Psoas muscle (tissue), 8 donors: ENCODE measurements around the gene FMNL1. TPM values are rescaled to one million over a fixed set of nuclear protein-coding genes. Genes with fewer than 3 reads are reported as not detected.
A peak's percentile ranks its signal among the peaks of the same experiment; 100 is the strongest.
"Not testable (repeated sequence)": the region's sequence is repeated elsewhere in the genome, so short reads cannot be mapped to it uniquely, and the experiment has no call there.

Experiments used
- ATAC-seq, 4 donors: fragments of 200-7000 bp; cut with Tn5 transposase; one replicate each; pipeline ENCODE4 v1.9.1; 2020; ENCODE audit warnings: moderate library complexity in 3 of 4, mild to moderate bottlenecking in 2 of 4
- DNase-seq, 2 donors: peaks; one replicate each; pipeline ENCODE4 v3.0.0-alpha.2; 2020
- H3K27ac ChIP-seq: fragments of 200-600 bp; one replicate; pipeline ENCODE4 v1.8.0; 2022
- H3K27me3 ChIP-seq, 3 donors: fragments of 200-600 bp in 1 of 3; one replicate each; pipeline versions ENCODE4 v1.6.1 to v1.8.0; 2013 to 2022; ENCODE audit warnings: low read length in 2 of 3, mild to moderate bottlenecking in 2 of 3, moderate library complexity in 1 of 3; ENCODE audit not compliant: insufficient read depth in 3 of 3
- H3K36me3 ChIP-seq, 2 donors: fragments of 200-600 bp in 1 of 2; one replicate each; pipeline versions ENCODE4 v1.6.1 to v1.8.0; 2013 to 2022; ENCODE audit warnings: low read depth in 1 of 2, mild to moderate bottlenecking in 1 of 2, moderate library complexity in 1 of 2; ENCODE audit not compliant: insufficient read depth in 1 of 2
- H3K4me1 ChIP-seq: fragments of 200-600 bp; one replicate; pipeline ENCODE4 v1.8.0; 2022
- H3K4me3 ChIP-seq: fragments of 200-600 bp; one replicate; pipeline ENCODE4 v1.8.0; 2022; ENCODE audit warnings: mild to moderate bottlenecking
- H3K9me3 ChIP-seq: fragments of 200-600 bp; one replicate; pipeline ENCODE4 v1.8.0; 2022
- CTCF ChIP-seq: fragments of 200-600 bp; IDR thresholded peaks from one replicate; pipeline ENCODE4 v1.8.0; 2022; ENCODE audit warnings: antibody characterized with exemption
- WGBS, 3 donors: extraction: QIAGEN DNeasy Blood & Tissue Kit; methylation state at CpG; one replicate each; pipeline versions ENCODE4 v1.1.6 to v1.1.7; 2013; 5-methylcytosine and 5-hydroxymethylcytosine counted together
- intact Hi-C, 2 donors: fragments of 100-400 bp; cut with DNase I; formaldehyde crosslinking; loops; one replicate each; pipeline versions ENCODE4 v1.11.0 to v1.14.2; 2022
- polyA plus RNA-seq, 3 donors: library from polyadenylated mRNA; stranded (reverse); fragments of 200-250 nt; gene quantifications; one replicate each; pipeline ENCODE4 v1.2.3, GENCODE V29; 2013
- total RNA-seq, 4 donors: library from RNA; stranded (reverse); fragmentation: NEBNext Ultra II Directional in 2 of 4; extraction: Animal tissue kit (Norgen Biotek cat#: 25700) in 2 of 4; gene quantifications; one replicate each; pipeline versions ENCODE4 v1.2.1 to v1.2.4, GENCODE V29; 2021 to 2023
- donor health status: healthy with polysubstance abuse.
- donor health status: DM: no; HTN: no; CAD: no; lungs with moderate emphysema.
- donor health status: Bipolar disorder and iron deficiency.
- donor health status: healthy.
- donor health status: DM: yes; HTN: yes; CAD: no.
- donor health status: DM: no; HTN: no; CAD: no.
- donor health status: DM: no; HTN: no; CAD: no.
- donor health status: DM: yes; HTN: yes; CAD: no.

Gene FMNL1
- total and polyA plus RNA-seq, 7 donors, result 1.8 to 6.5 (median 5.4) TPM

- H3K27me3 ChIP-seq, result peaks cover 0 to 9% (median 0%) of the 10 kb centered on the region in 3 donors
- no peaks in the 10 kb centered on the region for H3K9me3 ChIP-seq
- peaks cover 0 to 7% of the 10 kb centered on the region in 2 donors for H3K36me3 ChIP-seq
- TF ChIP-seq CTCF, result peak; percentile 34
- intact Hi-C loops, result no loop called here
- ATAC-seq (peak; percentile 41 to 78 (median 60)), DNase-seq (no peak)
- 9 to 15% (median 11%) methylated on average over 33 of the region's 33 CpGs for WGBS, 3 donors
- peaks cover 9% of the 10 kb centered on the region for H3K4me1 ChIP-seq
- H3K27ac ChIP-seq, result no peak overlapping the region
- H3K4me3 ChIP-seq, result peak overlapping the region; percentile 65
Measured at GRCh38 chr17:45246861-45247428, 25.3 kb downstream of the FMNL1 start.

GRCh38 chr17:45247429-45248131 is 25.9 kb downstream of the FMNL1 start:
- H3K4me1 ChIP-seq, result peaks cover 9% of the 10 kb centered on the region
- no peak overlapping the region for H3K27ac ChIP-seq
- TF ChIP-seq CTCF, result no peak
- peak overlapping the region; percentile 65 for H3K4me3 ChIP-seq
- 1 to 3% (median 3%) methylated on average over 49 to 61 of the region's 61 CpGs for WGBS, 3 donors
- intact Hi-C loops, result no loop called here
- ATAC-seq (peak; percentile 78 to 87 (median 80)), DNase-seq (peak; percentile 86)
- H3K9me3 ChIP-seq, result no peaks in the 10 kb centered on the region
- peaks cover 0 to 9% (median 0%) of the 10 kb centered on the region in 3 donors for H3K27me3 ChIP-seq
- peaks cover 0 to 7% of the 10 kb centered on the region in 2 donors for H3K36me3 ChIP-seq

- H3K4me3 ChIP-seq, result peak overlapping the region; percentile 65
- peaks cover 9% of the 10 kb centered on the region for H3K4me1 ChIP-seq
- peak in 2 of 4 donors; percentile 9 to 18 for ATAC-seq
- peaks cover 0 to 7% of the 10 kb centered on the region in 2 donors for H3K36me3 ChIP-seq
- peaks cover 0 to 9% (median 0%) of the 10 kb centered on the region in 3 donors for H3K27me3 ChIP-seq
- intact Hi-C loops, result no loop called here
- H3K27ac ChIP-seq, result no peak overlapping the region
- H3K9me3 ChIP-seq, result no peaks in the 10 kb centered on the region
- TF ChIP-seq CTCF, result no peak
- WGBS, 3 donors, result 41 to 50% (median 45%) methylated on average over 33 to 39 of the region's 39 CpGs
- no peak for DNase-seq
Measured at GRCh38 chr17:45248132-45248957, 26.7 kb downstream of the FMNL1 start.

- no peak for ATAC-seq
- H3K36me3 ChIP-seq, result no peaks in the 10 kb centered on the region
Measured at GRCh38 chr17:45251931-45252330, 30.2 kb downstream of the FMNL1 start.

GRCh38 chr17:45253237-45253636 is 31.6 kb downstream of the FMNL1 start:
- DNase-seq, H3K9me3 ChIP-seq, ATAC-seq, H3K4me1 ChIP-seq, H3K4me3 ChIP-seq, H3K27me3 ChIP-seq, H3K27ac ChIP-seq, intact Hi-C loops, H3K36me3 ChIP-seq: not testable (repeated sequence)
- 91 to 93% (median 93%) methylated on average over 7 of the region's 7 CpGs for WGBS, 3 donors

More at GRCh38 chr17:45251931-45252330, 30.2 kb downstream of the FMNL1 start:
- Histone ChIP-seq H3K9me3 (no peaks in the 10 kb centered on the region), H3K4me3 (no peak overlapping the region), H3K27me3 (peaks cover 0 to 3% (median 0%) of the 10 kb centered on the region in 3 donors), H3K27ac (no peak overlapping the region), H3K4me1 (peaks cover 7% of the 10 kb centered on the region)
- WGBS, 3 donors, result 66 to 70% (median 67%) methylated on average over 7 of the region's 7 CpGs
- intact Hi-C loops, result no loop called here
- no peak for TF ChIP-seq CTCF
- DNase-seq, result no peak
